Peyer's patch (tissue), 4 donors: Measurements from ENCODE around the gene ENPP3.

Source experiments
- POLR2A ChIP-seq, 2 donors: fragments of 450-650 bp; IDR thresholded peaks; one replicate each; pipeline ENCODE4 v1.5.1; 2017; ENCODE audit warnings: antibody characterized with exemption in 2 of 2, mild to moderate bottlenecking in 2 of 2, moderate library complexity in 2 of 2
- TF ChIP-seq, protein P1 (sequence below), 6 experiments: fragments of 450-650 bp in 4 of 6; fragments of 200-600 bp in 2 of 6; sonication (generic) in 1 of 6; IDR thresholded peaks; one replicate each; pipeline ENCODE4 v1.5.1; 2017 to 2019; ENCODE audit warnings: antibody characterized with exemption in 6 of 6, mild to moderate bottlenecking in 3 of 6, moderate library complexity in 1 of 6

DNA sequence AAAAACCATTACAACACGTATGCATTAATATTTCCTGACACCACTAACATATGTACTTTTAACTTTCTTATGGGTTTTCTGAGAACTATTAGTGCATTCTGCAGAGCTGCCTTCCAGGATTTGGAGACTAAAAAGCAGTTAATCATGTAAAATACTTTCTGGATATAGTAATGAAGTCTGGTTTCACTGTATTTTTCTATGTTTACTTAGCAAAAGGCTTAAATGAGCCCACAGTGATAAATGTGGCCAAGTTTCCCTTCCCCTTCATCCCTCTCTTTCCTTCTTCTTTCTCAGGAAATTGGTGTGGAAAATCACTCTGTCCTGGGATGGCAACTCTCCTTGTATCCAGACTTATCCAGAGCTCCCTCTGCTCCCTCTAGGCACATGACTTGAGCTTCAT lies 141.1 kb downstream of the ENPP3 start:
- TF ChIP-seq, protein P1, sequence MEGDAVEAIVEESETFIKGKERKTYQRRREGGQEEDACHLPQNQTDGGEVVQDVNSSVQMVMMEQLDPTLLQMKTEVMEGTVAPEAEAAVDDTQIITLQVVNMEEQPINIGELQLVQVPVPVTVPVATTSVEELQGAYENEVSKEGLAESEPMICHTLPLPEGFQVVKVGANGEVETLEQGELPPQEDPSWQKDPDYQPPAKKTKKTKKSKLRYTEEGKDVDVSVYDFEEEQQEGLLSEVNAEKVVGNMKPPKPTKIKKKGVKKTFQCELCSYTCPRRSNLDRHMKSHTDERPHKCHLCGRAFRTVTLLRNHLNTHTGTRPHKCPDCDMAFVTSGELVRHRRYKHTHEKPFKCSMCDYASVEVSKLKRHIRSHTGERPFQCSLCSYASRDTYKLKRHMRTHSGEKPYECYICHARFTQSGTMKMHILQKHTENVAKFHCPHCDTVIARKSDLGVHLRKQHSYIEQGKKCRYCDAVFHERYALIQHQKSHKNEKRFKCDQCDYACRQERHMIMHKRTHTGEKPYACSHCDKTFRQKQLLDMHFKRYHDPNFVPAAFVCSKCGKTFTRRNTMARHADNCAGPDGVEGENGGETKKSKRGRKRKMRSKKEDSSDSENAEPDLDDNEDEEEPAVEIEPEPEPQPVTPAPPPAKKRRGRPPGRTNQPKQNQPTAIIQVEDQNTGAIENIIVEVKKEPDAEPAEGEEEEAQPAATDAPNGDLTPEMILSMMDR (IDR thresholded peaks at IDR 0.05), result no peak
- TF ChIP-seq POLR2A (IDR thresholded peaks at IDR 0.05), result no peak
